GM23338 (cell line): ENCODE measurements around the gene MYCBPAP. TPM values are rescaled to one million over a fixed set of nuclear protein-coding genes. Genes with fewer than 3 reads are reported as not detected.

ENCODE experiments used
- ATAC-seq: fragments of 200-7000 bp; cut with Tn5 transposase; 3 replicates; pipeline ENCODE4 v1.9.1; 2020
- DNase-seq: peaks from one replicate; pipeline ENCODE4 v3.0.0-alpha.2; 2015; ENCODE audit warnings: low spot score
- H2AFZ ChIP-seq: fragments of 200-600 bp; sonication (generic); 2 replicates; pipeline ENCODE4 v1.8.0; 2016; ENCODE audit warnings: antibody characterized with exemption, mild to moderate bottlenecking, moderate library complexity
- H3F3A ChIP-seq: fragments of 200-600 bp; sonication (generic); replicated peaks from 2 replicates; pipeline ENCODE4 v1.8.0; 2017; ENCODE audit warnings: antibody characterized with exemption, mixed run types, low read depth
- H3K27ac ChIP-seq: fragments of 200-600 bp; sonication (generic); 2 replicates; pipeline ENCODE4 v1.6.1; 2016; ENCODE audit warnings: low read depth
- H3K27me3 ChIP-seq: fragments of 200-600 bp; sonication (generic); 2 replicates; pipeline ENCODE4 v1.8.0; 2016; ENCODE audit warnings: mild to moderate bottlenecking, mixed run types, moderate library complexity; ENCODE audit not compliant: insufficient read depth
- H3K36me3 ChIP-seq: fragments of 200-600 bp; sonication (generic); 2 replicates; pipeline ENCODE4 v1.8.0; 2016; ENCODE audit warnings: mild to moderate bottlenecking; ENCODE audit not compliant: insufficient read depth
- H3K4me1 ChIP-seq: fragments of 200-600 bp; sonication (generic); 2 replicates; pipeline ENCODE4 v1.8.0; 2016; ENCODE audit warnings: mild to moderate bottlenecking, moderate library complexity; ENCODE audit not compliant: insufficient read depth
- H3K4me2 ChIP-seq: fragments of 200-600 bp; sonication (generic); 2 replicates; pipeline ENCODE4 v1.7.1; 2017; ENCODE audit warnings: mixed run types
- H3K4me3 ChIP-seq: fragments of 200-600 bp; sonication (generic); 2 replicates; pipeline ENCODE4 v1.6.1; 2016; ENCODE audit warnings: mixed run types
- H3K79me2 ChIP-seq: fragments of 200-600 bp; sonication (generic); replicated peaks from 2 replicates; pipeline ENCODE4 v1.8.0; 2017; ENCODE audit warnings: mild to moderate bottlenecking; ENCODE audit not compliant: insufficient read depth
- H3K9me2 ChIP-seq: fragments of 200-600 bp; sonication (generic); 2 replicates; pipeline ENCODE4 v1.8.0; 2017; ENCODE audit not compliant: insufficient read depth
- H4K20me1 ChIP-seq: fragments of 200-600 bp; sonication (generic); replicated peaks from 2 replicates; pipeline ENCODE4 v1.8.0; 2017; ENCODE audit warnings: mild to moderate bottlenecking; ENCODE audit not compliant: insufficient read depth
- H3K27ac Mint-ChIP-seq: 2 replicates; pipeline ENCODE4 v1.8.0; 2020; ENCODE audit warnings: inconsistent platforms, mild to moderate bottlenecking, moderate library complexity, mixed read lengths
- H3K27me3 Mint-ChIP-seq: 3 replicates; pipeline ENCODE4 v1.8.0; 2022; ENCODE audit warnings: low read depth, mild to moderate bottlenecking, moderate library complexity, mixed read lengths, inconsistent platforms; ENCODE audit not compliant: insufficient read depth, poor library complexity
- H3K36me3 Mint-ChIP-seq: 3 replicates; pipeline ENCODE4 v1.8.0; 2021; ENCODE audit warnings: low read depth, mild to moderate bottlenecking, inconsistent platforms, moderate library complexity, mixed read lengths
- H3K4me1 Mint-ChIP-seq: 3 replicates; pipeline ENCODE4 v1.8.0; 2020; ENCODE audit warnings: mild to moderate bottlenecking, inconsistent platforms, mixed read lengths
- H3K4me3 Mint-ChIP-seq: 3 replicates; pipeline ENCODE4 v1.8.0; 2021; ENCODE audit warnings: moderate library complexity, mild to moderate bottlenecking, inconsistent platforms, mixed read lengths
- H3K9me3 Mint-ChIP-seq: 3 replicates; pipeline ENCODE4 v1.8.0; 2020; ENCODE audit warnings: moderate library complexity, mild to moderate bottlenecking, inconsistent platforms, mixed read lengths
- EZH2phosphoT487 ChIP-seq: fragments of 200-600 bp; sonication (generic); IDR thresholded peaks from one replicate; pipeline ENCODE4 v1.8.1; 2018; ENCODE audit warnings: antibody characterized with exemption; ENCODE audit not compliant: unreplicated experiment
- REST ChIP-seq: IDR thresholded peaks from one replicate; pipeline ENCODE4 v1.6.1; 2018; ENCODE audit warnings: antibody characterized with exemption; ENCODE audit not compliant: unreplicated experiment
- STAT1 ChIP-seq: IDR thresholded peaks from one replicate; pipeline ENCODE4 v1.6.1; 2016; ENCODE audit warnings: antibody characterized with exemption; ENCODE audit not compliant: unreplicated experiment
- ZNF114 ChIP-seq: fragments of 250-450 bp; sonication (Bioruptor Pico); IDR thresholded peaks from 2 replicates; pipeline ENCODE4 v1.5.0; 2020; ENCODE audit warnings: mild to moderate bottlenecking, moderate library complexity
- ZNF331 ChIP-seq: fragments of 250-450 bp; sonication (Bioruptor Pico); IDR thresholded peaks from 2 replicates; pipeline ENCODE4 v1.5.0; 2020; ENCODE audit warnings: low read depth, mild to moderate bottlenecking, moderate library complexity
- polyA plus RNA-seq: library from polyadenylated mRNA; unstranded; fragments of >200 nt; fragmentation: Nextera tagmentation; extraction: Ambion mirVana; gene quantifications from 2 replicates; pipeline ENCODE4 v1.2.1, GENCODE V29; 2016
- total RNA-seq: library from RNA; depleted of rRNA; stranded (reverse); fragments of >200 nt; shearing (Covaris generic); gene quantifications from 2 replicates; pipeline ENCODE4 v1.2.3, GENCODE V29; 2014
- TF ChIP-seq, protein P1 (sequence below): IDR thresholded peaks from 2 replicates; pipeline ENCODE4 v1.6.1; 2016; ENCODE audit warnings: antibody characterized with exemption
- TF ChIP-seq, protein P2 (sequence below), 2 experiments: fragments of 200-600 bp in 1 of 2; sonication (generic) in 1 of 2; conservative IDR thresholded peaks; 2 replicates each; pipeline versions ENCODE4 v1.5.1 to v1.6.1; 2016 to 2017; ENCODE audit warnings: antibody characterized with exemption in 2 of 2, low read depth in 2 of 2, mild to moderate bottlenecking in 2 of 2, moderate library complexity in 1 of 2

The MYCBPAP gene
- total and polyA plus RNA-seq, 2 experiments from 2014 or later: 0.63 to 1.7 TPM

- Histone ChIP-seq H2AFZ (no peak overlapping the region), H3K27ac (no peak overlapping the region), H4K20me1 (no peaks in the 10 kb centered on the region), H3K9me2 (no peaks in the 10 kb centered on the region), H3K36me3 (no peaks in the 10 kb centered on the region), H3K4me1 (peaks cover 16% of the 10 kb centered on the region; the same call in 1 of the 2 replicates), H3F3A (peaks cover 6% of the 10 kb centered on the region; the same call in 1 of the 2 replicates), H3K4me2 (no peak overlapping the region), H3K4me3 (no peak overlapping the region), H3K79me2 (no peaks in the 10 kb centered on the region), H3K27me3 (no peaks in the 10 kb centered on the region; the same call in 1 of the 2 replicates)
- Mint-ChIP-seq H3K27me3 (peaks cover 18% of the 10 kb centered on the region), H3K36me3 (peaks cover 2% of the 10 kb centered on the region; the same call in 1 of the 3 replicates), H3K4me1 (peaks cover 37% of the 10 kb centered on the region), H3K27ac (no peak overlapping the region), H3K9me3 (no peaks in the 10 kb centered on the region), H3K4me3 (no peak overlapping the region)
- DNase-seq (no peak), ATAC-seq (no peak)
- TF ChIP-seq, protein P1, sequence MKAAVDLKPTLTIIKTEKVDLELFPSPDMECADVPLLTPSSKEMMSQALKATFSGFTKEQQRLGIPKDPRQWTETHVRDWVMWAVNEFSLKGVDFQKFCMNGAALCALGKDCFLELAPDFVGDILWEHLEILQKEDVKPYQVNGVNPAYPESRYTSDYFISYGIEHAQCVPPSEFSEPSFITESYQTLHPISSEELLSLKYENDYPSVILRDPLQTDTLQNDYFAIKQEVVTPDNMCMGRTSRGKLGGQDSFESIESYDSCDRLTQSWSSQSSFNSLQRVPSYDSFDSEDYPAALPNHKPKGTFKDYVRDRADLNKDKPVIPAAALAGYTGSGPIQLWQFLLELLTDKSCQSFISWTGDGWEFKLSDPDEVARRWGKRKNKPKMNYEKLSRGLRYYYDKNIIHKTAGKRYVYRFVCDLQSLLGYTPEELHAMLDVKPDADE: no peak
- no peak for TF ChIP-seq STAT1
Measured at GRCh38 chr17:50506298-50506697, 1.9 kb upstream of the MYCBPAP start.

DNA sequence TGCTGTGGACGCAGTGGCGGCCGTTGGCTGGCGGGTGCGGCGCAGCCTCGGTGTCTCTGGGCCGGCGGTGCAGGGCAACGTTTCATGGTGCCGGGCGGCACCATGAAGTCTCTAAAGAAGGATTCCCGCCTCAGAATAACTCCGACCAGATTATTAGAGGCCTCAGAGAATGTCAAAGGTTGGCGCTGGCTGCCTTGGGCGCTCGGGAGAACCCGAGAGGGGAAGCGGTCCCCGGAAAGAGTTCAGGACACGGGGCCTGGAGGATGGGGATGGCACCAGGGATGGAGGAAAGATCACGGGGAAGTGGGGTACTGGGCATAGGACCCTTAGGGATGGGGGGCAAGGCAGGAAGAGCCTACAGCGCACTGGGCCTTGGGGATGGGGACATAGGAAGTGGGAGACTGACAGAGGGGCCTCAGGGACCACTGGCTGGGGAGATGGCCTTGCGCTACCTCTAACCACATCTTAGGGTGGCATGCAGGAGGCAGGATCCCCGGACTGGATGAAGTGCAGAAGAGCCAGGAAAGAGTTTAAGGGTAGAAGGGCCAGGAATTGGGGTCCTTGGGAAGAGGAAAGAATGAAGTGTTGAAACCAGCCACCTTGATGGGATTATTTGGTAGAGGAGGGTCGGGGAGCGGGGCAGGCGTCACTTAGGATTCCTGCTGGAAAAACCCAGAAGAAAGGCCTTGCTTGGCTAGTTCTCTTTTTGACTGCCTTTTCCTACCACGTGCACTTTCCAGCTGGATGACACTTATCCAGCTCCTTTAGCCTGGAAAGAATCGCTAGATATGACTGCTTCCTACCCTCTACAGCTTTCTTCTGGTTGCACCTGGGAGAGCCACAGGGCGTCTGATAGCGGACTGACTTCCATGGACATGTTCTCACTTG, 578 bp downstream of the MYCBPAP start:
- Mint-ChIP-seq H3K27me3 (peaks cover 11% of the 10 kb centered on the region), H3K9me3 (no peaks in the 10 kb centered on the region), H3K4me3 (peak overlapping the region; percentile 86), H3K36me3 (peaks cover 2% of the 10 kb centered on the region; the same call in 1 of the 3 replicates), H3K27ac (no peak overlapping the region), H3K4me1 (peaks cover 31% of the 10 kb centered on the region)
- no peak for TF ChIP-seq EZH2phosphoT487
- H2AFZ ChIP-seq: peak overlapping the region; percentile 98
- peaks cover 10% of the 10 kb centered on the region; the same call in 1 of the 2 replicates for H3K4me1 ChIP-seq
- ATAC-seq: peak; percentile 9
- no peak for DNase-seq
- H3K79me2 ChIP-seq: no peaks in the 10 kb centered on the region
- no peaks in the 10 kb centered on the region for H3K9me2 ChIP-seq
- no peaks in the 10 kb centered on the region for H3K36me3 ChIP-seq
- H3K4me3 ChIP-seq: peak overlapping the region; percentile 92
- peaks cover 6% of the 10 kb centered on the region; the same call in 1 of the 2 replicates for H3F3A ChIP-seq
- no peaks in the 10 kb centered on the region; the same call in 1 of the 2 replicates for H3K27me3 ChIP-seq
- H3K27ac ChIP-seq: no peak overlapping the region
- peak overlapping the region; percentile 96 for H3K4me2 ChIP-seq
- no peaks in the 10 kb centered on the region for H4K20me1 ChIP-seq

DNA sequence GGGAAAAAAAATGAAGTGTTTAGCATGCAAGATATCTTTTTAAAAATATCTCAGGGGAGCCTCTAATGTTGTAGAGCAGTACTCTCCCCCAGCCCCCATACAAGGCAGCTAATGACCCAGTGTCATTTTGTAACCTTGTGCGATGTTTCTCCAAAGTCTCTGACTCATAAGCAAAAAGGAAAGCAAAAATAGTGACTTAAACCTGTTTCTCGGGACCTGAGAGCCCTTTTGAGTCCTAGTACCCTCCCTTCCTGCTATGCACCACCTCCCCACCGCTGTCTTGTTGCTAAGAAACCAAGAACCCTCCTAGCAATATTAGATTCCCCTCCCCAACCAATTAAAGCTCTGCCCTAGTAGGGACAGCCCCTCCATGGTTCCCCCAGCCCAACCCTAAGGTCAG, 2.8 kb downstream of the MYCBPAP start:
- Histone ChIP-seq H3K4me3 (no peak overlapping the region), H3K36me3 (no peaks in the 10 kb centered on the region), H3K79me2 (no peaks in the 10 kb centered on the region), H3K27ac (no peak overlapping the region), H3K27me3 (no peaks in the 10 kb centered on the region; the same call in 1 of the 2 replicates), H3F3A (peaks cover 6% of the 10 kb centered on the region; the same call in 1 of the 2 replicates), H4K20me1 (no peaks in the 10 kb centered on the region), H3K4me1 (peaks cover 8% of the 10 kb centered on the region; the same call in 1 of the 2 replicates), H2AFZ (no peak overlapping the region), H3K9me2 (no peaks in the 10 kb centered on the region), H3K4me2 (no peak overlapping the region)
- Mint-ChIP-seq H3K27ac (no peak overlapping the region), H3K4me3 (no peak overlapping the region), H3K36me3 (peaks cover 2% of the 10 kb centered on the region; the same call in 1 of the 3 replicates), H3K27me3 (peaks cover 8% of the 10 kb centered on the region), H3K9me3 (no peaks in the 10 kb centered on the region), H3K4me1 (peaks cover 34% of the 10 kb centered on the region)
- DNase-seq (no peak), ATAC-seq (no peak)
- TF ChIP-seq ZNF114 (CRISPR knock-in tag) (no peak), ZNF331 (CRISPR knock-in tag) (no peak), REST (no peak), STAT1 (no peak)
- TF ChIP-seq, protein P2, sequence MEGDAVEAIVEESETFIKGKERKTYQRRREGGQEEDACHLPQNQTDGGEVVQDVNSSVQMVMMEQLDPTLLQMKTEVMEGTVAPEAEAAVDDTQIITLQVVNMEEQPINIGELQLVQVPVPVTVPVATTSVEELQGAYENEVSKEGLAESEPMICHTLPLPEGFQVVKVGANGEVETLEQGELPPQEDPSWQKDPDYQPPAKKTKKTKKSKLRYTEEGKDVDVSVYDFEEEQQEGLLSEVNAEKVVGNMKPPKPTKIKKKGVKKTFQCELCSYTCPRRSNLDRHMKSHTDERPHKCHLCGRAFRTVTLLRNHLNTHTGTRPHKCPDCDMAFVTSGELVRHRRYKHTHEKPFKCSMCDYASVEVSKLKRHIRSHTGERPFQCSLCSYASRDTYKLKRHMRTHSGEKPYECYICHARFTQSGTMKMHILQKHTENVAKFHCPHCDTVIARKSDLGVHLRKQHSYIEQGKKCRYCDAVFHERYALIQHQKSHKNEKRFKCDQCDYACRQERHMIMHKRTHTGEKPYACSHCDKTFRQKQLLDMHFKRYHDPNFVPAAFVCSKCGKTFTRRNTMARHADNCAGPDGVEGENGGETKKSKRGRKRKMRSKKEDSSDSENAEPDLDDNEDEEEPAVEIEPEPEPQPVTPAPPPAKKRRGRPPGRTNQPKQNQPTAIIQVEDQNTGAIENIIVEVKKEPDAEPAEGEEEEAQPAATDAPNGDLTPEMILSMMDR (conservative IDR thresholded peaks at IDR 0.05; ENCODE audit: low read depth in 2 of 2): no peak
